H1 (cell line): ENCODE data around the gene FRMD4A. TPM values are rescaled to one million over a fixed set of nuclear protein-coding genes. Genes with fewer than 3 reads are reported as not detected.

Experiments used
- NRF1 ChIP-seq: IDR thresholded peaks from 2 replicates; pipeline ENCODE4 v1.6.1; 2011; ENCODE audit warnings: mild to moderate bottlenecking, low read depth, low read length, improper control_type of control experiment
- RXRA ChIP-seq: IDR thresholded peaks from 2 replicates; pipeline ENCODE4 v1.6.1; 2011; ENCODE audit warnings: low read depth, mild to moderate bottlenecking, low read length, moderate library complexity; ENCODE audit not compliant: insufficient read depth
- TAF1 ChIP-seq: IDR thresholded peaks from 2 replicates; pipeline ENCODE4 v1.6.1; 2011; ENCODE audit warnings: mild to moderate bottlenecking, low read depth, low read length
- TEAD4 ChIP-seq: IDR thresholded peaks from 2 replicates; pipeline ENCODE4 v1.6.1; 2012; ENCODE audit warnings: low read depth, low read length, inconsistent platforms, mixed read lengths
- polyA plus RNA-seq, 7 experiments: library from polyadenylated mRNA; depleted of rRNA in 3 of 7; stranded (reverse) in 5 of 7; unstranded in 2 of 7; fragments of >200 nt in 5 of 7; fragments of 200-250 nt in 2 of 7; gene quantifications; 1 replicate in 5 of 7; 2 replicates in 1 of 7; 4 replicates in 1 of 7; pipeline versions ENCODE4 v1.2.1 to v1.2.3, GENCODE V29; 2011 to 2013; ENCODE audit warnings: missing spikeins in 2 of 7, mixed read lengths in 2 of 7
- total RNA-seq: library from RNA; stranded (reverse); fragmentation: NEBNext Ultra II Directional; extraction: Animal tissue kit (Norgen Biotek cat#: 25700); gene quantifications from 2 replicates; pipeline ENCODE4 v1.2.1, GENCODE V29; 2021
- TF ChIP-seq, protein P1 (sequence below): IDR thresholded peaks from 2 replicates; pipeline ENCODE4 v1.6.1; 2012; ENCODE audit warnings: low read length, inconsistent platforms
- TF ChIP-seq, protein P2 (sequence below), 3 experiments: IDR thresholded peaks; 1 replicate in 2 of 3; 2 replicates in 1 of 3; pipeline versions ENCODE4 v1.5.1 to v1.6.1; 2011; ENCODE audit warnings: low read length in 3 of 3, mild to moderate bottlenecking in 3 of 3, inconsistent platforms in 2 of 3, low read depth in 1 of 3, moderate library complexity in 1 of 3; ENCODE audit not compliant: insufficient read depth in 1 of 3; ENCODE audit errors: control extremely low read depth in 1 of 3

The FRMD4A gene
- total and polyA plus RNA-seq, 2 of the 8 experiments (the other 6 are each of a cell fraction or from before 2014, with no cell fraction given): 38.6 to 39.6 TPM

DNA sequence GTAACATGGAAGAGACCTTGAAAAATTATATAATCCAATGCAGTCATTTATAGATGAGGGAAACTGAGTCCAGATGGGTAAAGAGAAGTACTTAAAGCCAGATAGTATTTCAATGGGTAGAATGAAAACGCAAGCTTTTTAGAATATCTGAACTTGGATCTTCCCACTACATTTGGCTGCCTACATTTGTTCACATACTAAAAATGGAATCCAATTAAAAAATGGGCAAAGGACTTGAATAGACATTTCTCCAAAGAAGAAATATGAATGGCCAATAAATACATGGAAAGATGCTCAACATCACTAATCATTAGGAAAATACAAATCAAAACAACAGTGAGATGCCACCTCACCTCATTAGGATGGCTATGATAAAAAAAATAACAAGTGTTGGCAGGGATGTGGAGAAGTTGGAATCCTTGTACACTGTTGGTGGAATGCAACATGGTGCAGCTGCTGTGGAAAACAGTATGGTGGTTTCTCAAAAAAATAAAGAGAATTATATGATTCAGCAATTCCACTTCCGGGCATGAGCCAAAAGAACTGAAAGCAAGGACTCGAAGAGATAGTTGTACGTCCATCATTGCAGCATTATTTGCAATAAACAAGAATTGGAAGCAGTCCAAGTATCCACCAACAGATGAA is 188.0 kb downstream of the FRMD4A start (continued):
- TF ChIP-seq, protein P1, sequence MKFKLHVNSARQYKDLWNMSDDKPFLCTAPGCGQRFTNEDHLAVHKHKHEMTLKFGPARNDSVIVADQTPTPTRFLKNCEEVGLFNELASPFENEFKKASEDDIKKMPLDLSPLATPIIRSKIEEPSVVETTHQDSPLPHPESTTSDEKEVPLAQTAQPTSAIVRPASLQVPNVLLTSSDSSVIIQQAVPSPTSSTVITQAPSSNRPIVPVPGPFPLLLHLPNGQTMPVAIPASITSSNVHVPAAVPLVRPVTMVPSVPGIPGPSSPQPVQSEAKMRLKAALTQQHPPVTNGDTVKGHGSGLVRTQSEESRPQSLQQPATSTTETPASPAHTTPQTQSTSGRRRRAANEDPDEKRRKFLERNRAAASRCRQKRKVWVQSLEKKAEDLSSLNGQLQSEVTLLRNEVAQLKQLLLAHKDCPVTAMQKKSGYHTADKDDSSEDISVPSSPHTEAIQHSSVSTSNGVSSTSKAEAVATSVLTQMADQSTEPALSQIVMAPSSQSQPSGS: no peak
- TF ChIP-seq TEAD4 (no peak), RXRA (no peak), TAF1 (no peak), NRF1 (no peak)
- TF ChIP-seq, protein P2, sequence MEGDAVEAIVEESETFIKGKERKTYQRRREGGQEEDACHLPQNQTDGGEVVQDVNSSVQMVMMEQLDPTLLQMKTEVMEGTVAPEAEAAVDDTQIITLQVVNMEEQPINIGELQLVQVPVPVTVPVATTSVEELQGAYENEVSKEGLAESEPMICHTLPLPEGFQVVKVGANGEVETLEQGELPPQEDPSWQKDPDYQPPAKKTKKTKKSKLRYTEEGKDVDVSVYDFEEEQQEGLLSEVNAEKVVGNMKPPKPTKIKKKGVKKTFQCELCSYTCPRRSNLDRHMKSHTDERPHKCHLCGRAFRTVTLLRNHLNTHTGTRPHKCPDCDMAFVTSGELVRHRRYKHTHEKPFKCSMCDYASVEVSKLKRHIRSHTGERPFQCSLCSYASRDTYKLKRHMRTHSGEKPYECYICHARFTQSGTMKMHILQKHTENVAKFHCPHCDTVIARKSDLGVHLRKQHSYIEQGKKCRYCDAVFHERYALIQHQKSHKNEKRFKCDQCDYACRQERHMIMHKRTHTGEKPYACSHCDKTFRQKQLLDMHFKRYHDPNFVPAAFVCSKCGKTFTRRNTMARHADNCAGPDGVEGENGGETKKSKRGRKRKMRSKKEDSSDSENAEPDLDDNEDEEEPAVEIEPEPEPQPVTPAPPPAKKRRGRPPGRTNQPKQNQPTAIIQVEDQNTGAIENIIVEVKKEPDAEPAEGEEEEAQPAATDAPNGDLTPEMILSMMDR (IDR thresholded peaks at IDR 0.05; ENCODE audit: control extremely low read depth in 1 of 3, insufficient read depth in 1 of 3, low read depth in 1 of 3, low read length in 3 of 3): no peak
